Measurements from ENCODE around the gene ASTE1.

ASTE1 gene, protein sequence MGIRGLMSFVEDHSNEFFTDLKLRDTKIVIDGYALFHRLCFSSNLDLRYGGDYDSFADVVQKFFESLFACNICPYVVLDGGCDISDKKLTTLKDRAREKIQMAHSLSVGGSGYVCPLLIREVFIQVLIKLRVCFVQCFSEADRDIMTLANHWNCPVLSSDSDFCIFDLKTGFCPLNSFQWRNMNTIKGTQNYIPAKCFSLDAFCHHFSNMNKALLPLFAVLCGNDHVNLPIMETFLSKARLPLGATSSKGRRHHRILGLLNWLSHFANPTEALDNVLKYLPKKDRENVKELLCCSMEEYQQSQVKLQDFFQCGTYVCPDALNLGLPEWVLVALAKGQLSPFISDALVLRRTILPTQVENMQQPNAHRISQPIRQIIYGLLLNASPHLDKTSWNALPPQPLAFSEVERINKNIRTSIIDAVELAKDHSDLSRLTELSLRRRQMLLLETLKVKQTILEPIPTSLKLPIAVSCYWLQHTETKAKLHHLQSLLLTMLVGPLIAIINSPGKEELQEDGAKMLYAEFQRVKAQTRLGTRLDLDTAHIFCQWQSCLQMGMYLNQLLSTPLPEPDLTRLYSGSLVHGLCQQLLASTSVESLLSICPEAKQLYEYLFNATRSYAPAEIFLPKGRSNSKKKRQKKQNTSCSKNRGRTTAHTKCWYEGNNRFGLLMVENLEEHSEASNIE

GRCh38 chr3:131026321-131027151, at the start of gene ASTE1, which contains the start of gene NEK11:
Gene ASTE1, minus strand, starts transcription at chr3:131026825. Its CDS starts 1,519 bp downstream, at chr3:131025306.
Gene NEK11, plus strand, starts transcription at chr3:131026877. Its CDS starts 2,832 bp downstream, at chr3:131029709.
- TF ChIP-seq CTCF (conservative IDR thresholded peaks at IDR 0.05): no peak

GRCh38 chr3:131075632-131076328, 49.2 kb upstream of the ASTE1 start:
- no peak for TF ChIP-seq CTCF (conservative IDR thresholded peaks at IDR 0.05)
- no peak overlapping the region for H3K27ac ChIP-seq

More at GRCh38 chr3:131026321-131027151, at the start of gene ASTE1, which contains the start of gene NEK11:
- peak within 1 kb of the TSS; percentile 81 for H3K27ac ChIP-seq

- TF ChIP-seq CTCF (conservative IDR thresholded peaks at IDR 0.05): no peak
- no peak overlapping the region; the same call in 1 of the 2 replicates for H3K27ac ChIP-seq
Measured at GRCh38 chr3:131072845-131073244, 46.2 kb upstream of the ASTE1 start.

DNA sequence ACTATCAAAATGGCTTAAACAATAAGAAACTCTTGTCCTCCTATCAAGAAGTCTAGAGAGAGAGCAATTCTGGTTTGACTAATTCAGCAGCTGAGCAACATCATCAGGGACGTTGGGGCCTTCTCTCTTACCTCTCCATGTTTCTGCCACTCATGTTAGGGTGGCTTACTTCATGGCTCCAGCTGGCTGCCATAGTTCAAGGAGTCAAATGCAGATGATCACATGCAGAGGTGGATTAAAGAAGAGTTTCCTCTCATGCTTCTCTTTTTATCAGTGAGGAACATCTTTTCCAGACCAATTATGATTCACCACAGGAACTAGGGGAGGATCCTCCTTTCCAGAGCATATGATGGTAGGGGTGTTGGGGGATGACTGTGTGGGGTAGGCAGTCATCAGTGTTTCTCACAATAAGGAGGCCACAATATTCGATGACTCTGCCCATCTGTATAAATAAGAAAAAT, 45.5 kb upstream of the ASTE1 start:
- TF ChIP-seq CTCF (conservative IDR thresholded peaks at IDR 0.05): no peak
- peak overlapping the region; percentile 32 for H3K27ac ChIP-seq

- TF ChIP-seq CTCF (conservative IDR thresholded peaks at IDR 0.05): no peak
- H3K27ac ChIP-seq: no peak overlapping the region
Measured at GRCh38 chr3:131067983-131068382, 41.4 kb upstream of the ASTE1 start.

- peak overlapping the region; percentile 29; the same call in 1 of the 2 replicates for H3K27ac ChIP-seq
- peak; percentile 91 for TF ChIP-seq CTCF (conservative IDR thresholded peaks at IDR 0.05)
Measured at GRCh38 chr3:131053043-131053859, 26.6 kb upstream of the ASTE1 start.

All from VCaP (cell line).